Measurements from ENCODE around the gene ORMDL2. TPM values are rescaled to one million over a fixed set of nuclear protein-coding genes. Genes with fewer than 3 reads are reported as not detected.
"Not testable (repeated sequence)": the region's sequence is repeated elsewhere in the genome, so short reads cannot be mapped to it uniquely, and the experiment has no call there.

ORMDL2 gene
- polyA plus RNA-seq, 1 donor from 2014 or later = 11.5 TPM

GRCh38 chr12:55831447-55831815 is 13.6 kb downstream of the ORMDL2 start:
- Histone ChIP-seq H3K27ac (ENCODE audit: low read length) (peak overlapping the region; percentile 100), H3K79me2 (replicated peaks; ENCODE audit: insufficient read depth, low read length) (peaks cover 37% of the 10 kb centered on the region), H3K4me2 (ENCODE audit: low read length) (peak overlapping the region; percentile 90), H3K9me3 (ENCODE audit: low read length) (no peaks in the 10 kb centered on the region), H2AFZ (ENCODE audit: low read depth, low read length) (no peak overlapping the region), H3K9ac (ENCODE audit: low read length) (peak overlapping the region; percentile 100), H4K20me1 (ENCODE audit: insufficient read depth) (no peaks in the 10 kb centered on the region), H3K9me2 (ENCODE audit: insufficient read depth, low read length) (no peaks in the 10 kb centered on the region), H3K4me3 (ENCODE audit: low read length) (peak overlapping the region; percentile 100), H3K27me3 (ENCODE audit: insufficient read depth, low read depth, low read length) (no peaks in the 10 kb centered on the region), H3K36me3 (ENCODE audit: insufficient read depth, low read length) (no peaks in the 10 kb centered on the region), H3F3A (ENCODE audit: insufficient read depth, low read length, poor library complexity, severe bottlenecking) (peaks cover 7% of the 10 kb centered on the region)
- TF ChIP-seq MXI1 (conservative IDR thresholded peaks at IDR 0.05; ENCODE audit: poor library complexity, severe bottlenecking) = no peak
- TF ChIP-seq SMC3 (conservative IDR thresholded peaks at IDR 0.05; ENCODE audit: poor library complexity) = no peak
- TF ChIP-seq POLR2AphosphoS5 (IDR thresholded peaks at IDR 0.05) = no peak
- TF ChIP-seq EZH2 (IDR thresholded peaks at IDR 0.05; ENCODE audit: borderline replicate concordance, insufficient read depth, low read length, poor library complexity, severe bottlenecking) = no peak
- TF ChIP-seq RAD21 (conservative IDR thresholded peaks at IDR 0.05) = no peak
- no peak for TF ChIP-seq REST (IDR thresholded peaks at IDR 0.05; ENCODE audit: borderline replicate concordance)
- TF ChIP-seq TAF1 (IDR thresholded peaks at IDR 0.05; ENCODE audit: low read depth) = no peak
- TF ChIP-seq EP300 (conservative IDR thresholded peaks at IDR 0.05; ENCODE audit: poor library complexity, severe bottlenecking) = no peak
- TF ChIP-seq CTCF (IDR thresholded peaks at IDR 0.05; ENCODE audit: poor library complexity, severe bottlenecking) = no peak

- Histone ChIP-seq H3K9me3 (ENCODE audit: low read length) (no peaks in the 10 kb centered on the region), H4K20me1 (ENCODE audit: insufficient read depth) (no peaks in the 10 kb centered on the region), H3K9me2 (ENCODE audit: insufficient read depth, low read length) (no peaks in the 10 kb centered on the region), H2AFZ (ENCODE audit: low read depth, low read length) (no peak overlapping the region), H3K27me3 (ENCODE audit: insufficient read depth, low read depth, low read length) (no peaks in the 10 kb centered on the region), H3K79me2 (replicated peaks; ENCODE audit: insufficient read depth, low read length) (peaks cover 24% of the 10 kb centered on the region), H3K9ac (ENCODE audit: low read length) (no peak overlapping the region), H3K36me3 (ENCODE audit: insufficient read depth, low read length) (no peaks in the 10 kb centered on the region), H3F3A (ENCODE audit: insufficient read depth, low read length, poor library complexity, severe bottlenecking) (peaks cover 7% of the 10 kb centered on the region), H3K4me3 (ENCODE audit: low read length) (no peak overlapping the region), H3K4me2 (ENCODE audit: low read length) (no peak overlapping the region), H3K27ac (ENCODE audit: low read length) (no peak overlapping the region)
- no peak for TF ChIP-seq CTCF (IDR thresholded peaks at IDR 0.05; ENCODE audit: poor library complexity, severe bottlenecking)
- TF ChIP-seq MXI1 (conservative IDR thresholded peaks at IDR 0.05; ENCODE audit: poor library complexity, severe bottlenecking) = no peak
- no peak for TF ChIP-seq SMC3 (conservative IDR thresholded peaks at IDR 0.05; ENCODE audit: poor library complexity)
- no peak for TF ChIP-seq POLR2AphosphoS5 (IDR thresholded peaks at IDR 0.05)
- TF ChIP-seq EP300 (conservative IDR thresholded peaks at IDR 0.05; ENCODE audit: poor library complexity, severe bottlenecking) = no peak
- TF ChIP-seq REST (IDR thresholded peaks at IDR 0.05; ENCODE audit: borderline replicate concordance) = no peak
- TF ChIP-seq TAF1 (IDR thresholded peaks at IDR 0.05; ENCODE audit: low read depth) = no peak
- no peak for TF ChIP-seq RAD21 (conservative IDR thresholded peaks at IDR 0.05)
- TF ChIP-seq EZH2 (IDR thresholded peaks at IDR 0.05; ENCODE audit: borderline replicate concordance, insufficient read depth, low read length, poor library complexity, severe bottlenecking) = no peak
These were observed 15.2 kb downstream of the ORMDL2 start for GRCh38 chr12:55833056-55833455.

- H3K9me2 ChIP-seq (ENCODE audit: insufficient read depth, low read length); H3K27ac ChIP-seq (ENCODE audit: low read length); H2AFZ ChIP-seq (ENCODE audit: low read depth, low read length): not testable (repeated sequence)
These were observed 16.6 kb downstream of the ORMDL2 start for GRCh38 chr12:55834400-55834799.

More at GRCh38 chr12:55834400-55834799, 16.6 kb downstream of the ORMDL2 start:
- not testable (repeated sequence) for H3K27me3 ChIP-seq (ENCODE audit: insufficient read depth, low read depth, low read length); H3K9me3 ChIP-seq (ENCODE audit: low read length); H3K4me3 ChIP-seq (ENCODE audit: low read length); H3K4me2 ChIP-seq (ENCODE audit: low read length); H4K20me1 ChIP-seq (ENCODE audit: insufficient read depth); H3K9ac ChIP-seq (ENCODE audit: low read length); H3K36me3 ChIP-seq (ENCODE audit: insufficient read depth, low read length); H3F3A ChIP-seq (ENCODE audit: insufficient read depth, low read length, poor library complexity, severe bottlenecking)
- H3K79me2 ChIP-seq (replicated peaks; ENCODE audit: insufficient read depth, low read length) = peaks cover 15% of the 10 kb centered on the region
